Lower lobe of right lung (tissue), 2 donors: ENCODE measurements around the gene C1QB. TPM values are rescaled to one million over a fixed set of nuclear protein-coding genes. Genes with fewer than 3 reads are reported as not detected.

Source experiments
- ATAC-seq, 2 donors: fragments of 200-7000 bp; cut with Tn5 transposase; one replicate each; pipeline ENCODE4 v1.9.1; 2020 to 2022; ENCODE audit warnings: mild to moderate bottlenecking in 2 of 2, moderate library complexity in 2 of 2
- DNase-seq: peaks from one replicate; pipeline ENCODE4 v3.0.0-alpha.2; 2020
- H3K27ac ChIP-seq: fragments of 200-600 bp; one replicate; pipeline ENCODE4 v1.8.0; 2022
- H3K27me3 ChIP-seq: fragments of 200-600 bp; one replicate; pipeline ENCODE4 v1.8.0; 2022; ENCODE audit warnings: low read depth
- H3K36me3 ChIP-seq: fragments of 200-600 bp; one replicate; pipeline ENCODE4 v1.8.0; 2022; ENCODE audit warnings: mild to moderate bottlenecking
- H3K4me1 ChIP-seq: fragments of 200-600 bp; one replicate; pipeline ENCODE4 v1.8.0; 2022
- H3K4me3 ChIP-seq: fragments of 200-600 bp; one replicate; pipeline ENCODE4 v1.8.0; 2022; ENCODE audit warnings: mild to moderate bottlenecking
- H3K9me3 ChIP-seq: fragments of 200-600 bp; one replicate; pipeline ENCODE4 v1.8.0; 2022
- intact Hi-C: fragments of 100-400 bp; cut with DNase I; formaldehyde crosslinking; loops from one replicate; pipeline ENCODE4 v1.11.0; 2022
- total RNA-seq: library from RNA; stranded (reverse); fragmentation: NEBNext Ultra II Directional; extraction: Animal tissue kit (Norgen Biotek cat#: 25700); gene quantifications from one replicate; pipeline ENCODE4 v1.2.1, GENCODE V29; 2021
- TF ChIP-seq, protein P1 (sequence below): fragments of 200-600 bp; IDR thresholded peaks from one replicate; pipeline ENCODE4 v1.8.0; 2022; ENCODE audit warnings: antibody characterized with exemption, mild to moderate bottlenecking
- donor health status: DM: no; HTN: yes; CAD: no; lungs with severe emphysema.

Gene C1QB
- total RNA-seq, 1 donor from 2014 or later = 1,524 TPM

GRCh38 chr1:22625262-22625925 lies 27.6 kb upstream of the C1QB start:
- Histone ChIP-seq H3K36me3 (no peaks in the 10 kb centered on the region), H3K4me3 (no peak overlapping the region), H3K9me3 (no peaks in the 10 kb centered on the region), H3K27me3 (peaks cover 66% of the 10 kb centered on the region), H3K27ac (no peak overlapping the region), H3K4me1 (no peaks in the 10 kb centered on the region)
- intact Hi-C loops = no loop called here
- ATAC-seq (no peak), DNase-seq (no peak)
- TF ChIP-seq, protein P1, sequence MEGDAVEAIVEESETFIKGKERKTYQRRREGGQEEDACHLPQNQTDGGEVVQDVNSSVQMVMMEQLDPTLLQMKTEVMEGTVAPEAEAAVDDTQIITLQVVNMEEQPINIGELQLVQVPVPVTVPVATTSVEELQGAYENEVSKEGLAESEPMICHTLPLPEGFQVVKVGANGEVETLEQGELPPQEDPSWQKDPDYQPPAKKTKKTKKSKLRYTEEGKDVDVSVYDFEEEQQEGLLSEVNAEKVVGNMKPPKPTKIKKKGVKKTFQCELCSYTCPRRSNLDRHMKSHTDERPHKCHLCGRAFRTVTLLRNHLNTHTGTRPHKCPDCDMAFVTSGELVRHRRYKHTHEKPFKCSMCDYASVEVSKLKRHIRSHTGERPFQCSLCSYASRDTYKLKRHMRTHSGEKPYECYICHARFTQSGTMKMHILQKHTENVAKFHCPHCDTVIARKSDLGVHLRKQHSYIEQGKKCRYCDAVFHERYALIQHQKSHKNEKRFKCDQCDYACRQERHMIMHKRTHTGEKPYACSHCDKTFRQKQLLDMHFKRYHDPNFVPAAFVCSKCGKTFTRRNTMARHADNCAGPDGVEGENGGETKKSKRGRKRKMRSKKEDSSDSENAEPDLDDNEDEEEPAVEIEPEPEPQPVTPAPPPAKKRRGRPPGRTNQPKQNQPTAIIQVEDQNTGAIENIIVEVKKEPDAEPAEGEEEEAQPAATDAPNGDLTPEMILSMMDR = no peak

DNA sequence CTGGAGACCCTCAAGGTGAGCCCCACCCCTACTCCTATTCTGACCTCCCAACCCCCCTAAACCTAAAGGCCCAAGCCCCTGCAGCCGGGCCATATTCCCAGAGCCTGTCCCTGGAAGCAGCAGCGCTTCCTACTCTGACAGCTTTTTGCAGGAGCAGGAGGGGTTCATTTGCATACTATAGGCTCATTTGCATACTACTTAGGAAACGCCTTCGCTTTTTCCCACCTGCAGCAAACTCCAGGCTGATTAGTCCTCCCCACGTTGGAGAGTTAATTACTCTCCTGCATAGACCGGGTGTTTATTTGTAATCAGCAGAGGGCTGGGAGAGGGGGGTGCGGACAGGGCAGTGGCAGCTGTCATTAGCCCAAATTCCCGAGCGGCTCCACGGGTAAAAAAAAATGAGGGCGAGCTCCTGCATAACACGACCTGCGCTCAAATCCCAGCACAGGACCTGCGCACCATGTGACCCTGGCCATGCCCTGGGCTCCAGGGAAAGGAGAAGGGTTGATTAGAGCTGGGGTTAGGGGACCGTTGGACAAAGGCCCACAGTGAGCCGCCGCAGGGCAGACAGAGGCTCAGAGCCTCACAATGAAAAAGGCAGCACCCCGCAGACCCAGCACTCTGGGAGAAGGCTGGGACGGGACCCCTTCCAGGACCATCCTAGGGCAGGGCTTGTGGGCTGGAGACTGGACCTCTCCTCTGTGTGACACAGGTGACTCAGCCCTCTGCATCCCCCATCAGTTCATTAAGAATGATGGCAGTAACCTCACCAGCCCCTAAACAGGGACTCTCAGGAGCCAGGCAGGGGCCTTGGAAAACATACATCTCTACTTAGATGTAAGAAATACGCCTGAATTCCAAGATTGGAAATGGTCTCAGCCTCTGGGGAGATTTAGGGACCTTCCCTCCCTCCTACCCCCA lies 26.5 kb upstream of the C1QB start:
- H3K27me3 ChIP-seq = peaks cover 55% of the 10 kb centered on the region
- H3K4me3 ChIP-seq = no peak overlapping the region
- no peaks in the 10 kb centered on the region for H3K9me3 ChIP-seq
- no peaks in the 10 kb centered on the region for H3K4me1 ChIP-seq
- H3K36me3 ChIP-seq = no peaks in the 10 kb centered on the region
- TF ChIP-seq, protein P1 = no peak
- DNase-seq (no peak), ATAC-seq (no peak)
- H3K27ac ChIP-seq = no peak overlapping the region
- intact Hi-C loops = no loop called here

DNA sequence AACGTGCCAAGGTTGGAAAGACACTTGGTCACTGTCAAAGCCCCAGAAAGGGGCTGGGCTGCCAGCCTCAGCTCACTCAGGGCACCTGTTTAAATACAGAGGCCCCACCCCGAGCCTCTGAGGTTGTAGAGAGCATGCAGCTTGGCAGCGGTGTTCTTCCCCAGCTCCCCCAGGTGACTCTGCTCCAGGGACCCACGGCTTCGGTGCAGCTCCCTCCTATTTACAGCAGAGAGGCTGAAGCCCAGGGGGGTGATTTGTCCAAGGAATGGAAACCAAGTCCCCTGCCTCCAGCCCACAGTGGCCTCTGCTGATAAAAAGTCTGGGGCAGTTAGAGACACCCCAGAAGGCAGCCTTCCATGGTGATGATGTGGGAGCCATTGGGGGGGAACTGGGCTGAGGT lies 25.7 kb upstream of the C1QB start:
- H3K27me3 ChIP-seq = peaks cover 56% of the 10 kb centered on the region
- no peak overlapping the region for H3K4me3 ChIP-seq
- TF ChIP-seq, protein P1 = no peak
- H3K36me3 ChIP-seq = no peaks in the 10 kb centered on the region
- intact Hi-C loops = no loop called here
- no peaks in the 10 kb centered on the region for H3K4me1 ChIP-seq
- DNase-seq = no peak
- H3K27ac ChIP-seq = no peak overlapping the region
- H3K9me3 ChIP-seq = no peaks in the 10 kb centered on the region
- no peak for ATAC-seq

DNA sequence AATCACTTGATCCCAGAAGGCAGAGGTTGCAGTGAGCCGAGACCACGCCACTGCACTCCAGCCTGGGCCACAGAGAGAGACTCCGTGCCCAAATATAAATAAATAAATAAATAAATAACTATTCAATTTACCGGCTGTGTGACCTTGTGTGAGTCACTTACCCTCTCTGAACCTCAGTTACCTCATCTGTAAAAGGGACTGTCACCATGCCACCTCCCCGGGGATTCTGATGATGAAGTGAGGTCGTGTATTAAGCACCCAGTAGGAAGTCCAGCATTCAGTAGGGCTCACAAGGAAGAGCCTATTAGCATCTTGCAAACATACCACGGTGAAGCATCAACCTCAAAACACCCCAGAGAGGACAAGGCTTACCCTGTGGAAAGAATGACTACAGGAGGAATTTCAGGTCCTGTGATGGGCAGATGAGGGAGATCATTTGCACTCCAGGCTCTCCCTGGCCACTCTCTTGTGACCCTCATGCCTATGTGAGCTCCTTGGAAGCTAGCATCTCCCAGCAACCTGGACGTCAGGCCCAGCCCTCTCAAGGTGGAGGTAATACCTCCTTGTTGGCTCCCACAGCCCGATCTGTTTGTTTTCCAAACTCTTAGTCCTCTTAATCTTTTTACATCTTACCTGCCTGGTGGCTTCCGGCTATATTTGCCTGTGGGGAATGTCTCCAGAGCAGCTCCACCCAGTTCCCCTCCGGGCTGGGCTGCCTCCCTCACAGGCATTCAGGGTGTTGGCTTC lies 24.2 kb upstream of the C1QB start:
- DNase-seq (no peak), ATAC-seq (no peak)
- no peak overlapping the region for H3K4me3 ChIP-seq
- H3K4me1 ChIP-seq = no peaks in the 10 kb centered on the region
- H3K36me3 ChIP-seq = no peaks in the 10 kb centered on the region
- peaks cover 46% of the 10 kb centered on the region for H3K27me3 ChIP-seq
- no peak overlapping the region for H3K27ac ChIP-seq
- H3K9me3 ChIP-seq = no peaks in the 10 kb centered on the region
- TF ChIP-seq, protein P1 = no peak
- intact Hi-C loops = no loop called here

DNA sequence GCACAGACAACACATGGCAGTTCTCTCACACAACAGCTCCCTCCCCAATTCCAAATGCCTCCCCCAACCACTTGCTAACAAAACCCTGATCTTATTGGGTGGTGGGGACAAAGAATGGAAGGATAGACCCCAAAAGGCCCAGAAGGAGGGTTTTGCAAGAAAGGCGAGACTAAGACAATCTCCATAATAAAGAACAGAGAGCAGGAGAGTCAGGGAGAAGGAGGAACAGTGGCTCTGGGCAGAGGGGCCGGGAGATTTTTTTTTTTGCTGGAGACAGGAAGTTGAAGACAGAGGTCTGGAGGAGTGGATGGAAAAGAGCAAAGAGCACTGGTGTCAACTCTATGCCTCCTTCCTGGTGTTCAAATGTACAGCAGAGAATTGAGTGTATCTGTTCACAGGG lies 23.1 kb upstream of the C1QB start:
- TF ChIP-seq, protein P1 = no peak
- intact Hi-C loops = no loop called here
- H3K36me3 ChIP-seq = no peaks in the 10 kb centered on the region
- ATAC-seq (no peak), DNase-seq (no peak)
- H3K4me1 ChIP-seq = no peaks in the 10 kb centered on the region
- H3K27ac ChIP-seq = no peak overlapping the region
- no peak overlapping the region for H3K4me3 ChIP-seq
- no peaks in the 10 kb centered on the region for H3K9me3 ChIP-seq
- peaks cover 43% of the 10 kb centered on the region for H3K27me3 ChIP-seq
